Trophoblast cell (in vitro differentiated cells and primary cell): ENCODE results near the gene ACBD6.

Source experiments
- DNase-seq, 2 donors: peaks; one replicate each; pipeline ENCODE4 v3.0.0-alpha.2; 2016
- H2AFZ ChIP-seq: 2 replicates; pipeline ENCODE4 v1.6.1; 2013; ENCODE audit warnings: low read length, moderate library complexity, mild to moderate bottlenecking; ENCODE audit not compliant: insufficient read depth, poor library complexity
- H2AK5ac ChIP-seq: 2 replicates; pipeline ENCODE4 v1.6.1; 2013; ENCODE audit warnings: mild to moderate bottlenecking, low read length
- H2BK120ac ChIP-seq: 2 replicates; pipeline ENCODE4 v1.6.1; 2013; ENCODE audit warnings: low read length, mild to moderate bottlenecking, moderate library complexity; ENCODE audit not compliant: insufficient read depth, poor library complexity
- H2BK12ac ChIP-seq: 2 replicates; pipeline ENCODE4 v1.6.1; 2013; ENCODE audit warnings: mild to moderate bottlenecking, low read length, moderate library complexity
- H2BK5ac ChIP-seq: 2 replicates; pipeline ENCODE4 v1.6.1; 2013; ENCODE audit warnings: low read length, low read depth, moderate library complexity, mild to moderate bottlenecking; ENCODE audit not compliant: poor library complexity
- H3K14ac ChIP-seq: 2 replicates; pipeline ENCODE4 v1.6.1; 2013; ENCODE audit warnings: mild to moderate bottlenecking, low read length
- H3K18ac ChIP-seq: 2 replicates; pipeline ENCODE4 v1.6.1; 2013; ENCODE audit warnings: mild to moderate bottlenecking, low read length
- H3K23ac ChIP-seq: 2 replicates; pipeline ENCODE4 v1.6.1; 2013; ENCODE audit warnings: low read length
- H3K27ac ChIP-seq: 2 replicates; pipeline ENCODE4 v1.5.1; 2013; ENCODE audit warnings: low read depth, mild to moderate bottlenecking, inconsistent platforms, low read length, moderate library complexity
- H3K27me3 ChIP-seq: 2 replicates; pipeline ENCODE4 v1.6.1; 2013; ENCODE audit warnings: inconsistent platforms, mild to moderate bottlenecking, low read length, moderate library complexity; ENCODE audit not compliant: insufficient read depth
- H3K36me3 ChIP-seq, 2 experiments: 1 replicate in 1 of 2; 2 replicates in 1 of 2; pipeline ENCODE4 v1.6.1; 2013; ENCODE audit warnings: low read length in 2 of 2, mild to moderate bottlenecking in 2 of 2, moderate library complexity in 1 of 2; ENCODE audit not compliant: insufficient read depth in 2 of 2, control insufficient read depth in 1 of 2
- H3K4ac ChIP-seq: 2 replicates; pipeline ENCODE4 v1.6.1; 2013; ENCODE audit warnings: low read depth, mild to moderate bottlenecking, low read length, moderate library complexity
- H3K4me1 ChIP-seq, 2 experiments: 1 replicate in 1 of 2; 2 replicates in 1 of 2; pipeline ENCODE4 v1.6.1; 2013; ENCODE audit warnings: low read length in 2 of 2, mild to moderate bottlenecking in 2 of 2, moderate library complexity in 1 of 2; ENCODE audit not compliant: insufficient read depth in 2 of 2, control insufficient read depth in 1 of 2
- H3K4me2 ChIP-seq: 2 replicates; pipeline ENCODE4 v1.6.1; 2013; ENCODE audit warnings: inconsistent platforms, mild to moderate bottlenecking, low read length, moderate library complexity
- H3K4me3 ChIP-seq: 2 replicates; pipeline ENCODE4 v1.5.1; 2013; ENCODE audit warnings: mild to moderate bottlenecking, low read depth, low read length, inconsistent platforms
- H3K79me1 ChIP-seq: one replicate; pipeline ENCODE4 v1.6.1; 2013; ENCODE audit warnings: low read length
- H3K79me2 ChIP-seq: 2 replicates; pipeline ENCODE4 v1.6.1; 2013; ENCODE audit warnings: low read length, mild to moderate bottlenecking; ENCODE audit not compliant: control insufficient read depth, insufficient read depth, poor library complexity
- H3K9ac ChIP-seq: 2 replicates; pipeline ENCODE4 v1.6.1; 2013; ENCODE audit warnings: mild to moderate bottlenecking, low read length
- H3K9me3 ChIP-seq: 2 replicates; pipeline ENCODE4 v1.6.1; 2013; ENCODE audit warnings: low read depth, mild to moderate bottlenecking, control low read depth, inconsistent platforms, low read length; ENCODE audit not compliant: insufficient read depth
- H4K12ac ChIP-seq: 2 replicates; pipeline ENCODE4 v1.6.1; 2013; ENCODE audit warnings: low read depth, mild to moderate bottlenecking, low read length, moderate library complexity
- H4K8ac ChIP-seq: 2 replicates; pipeline ENCODE4 v1.6.1; 2013; ENCODE audit warnings: low read depth, mild to moderate bottlenecking, low read length, moderate library complexity
- H4K91ac ChIP-seq: one replicate; pipeline ENCODE4 v1.6.1; 2013; ENCODE audit warnings: low read depth, mild to moderate bottlenecking, low read length, moderate library complexity
- WGBS: extraction: QIAGEN DNeasy Blood & Tissue Kit; methylation state at CpG from one replicate; pipeline ENCODE4 v1.1.7; 2013; ENCODE audit warnings: missing lambda C conversion rate; ENCODE audit not compliant: insufficient read length, insufficient coverage; ENCODE audit errors: extremely low coverage; 5-methylcytosine and 5-hydroxymethylcytosine counted together

Gene ACBD6

GRCh38 chr1:180382326-180383115, 119.9 kb downstream of the ACBD6 start:
- Histone ChIP-seq H3K23ac (no peak overlapping the region), H3K9ac (no peak overlapping the region), H3K4ac (no peak overlapping the region), H3K18ac (no peak overlapping the region), H4K8ac (no peak overlapping the region), H4K91ac (no peak overlapping the region), H3K4me2 (no peak overlapping the region), H3K4me3 (no peak overlapping the region), H3K14ac (no peak overlapping the region), H4K12ac (no peak overlapping the region), H2BK12ac (no peak overlapping the region), H3K27me3 (no peaks in the 10 kb centered on the region), H3K79me2 (no peaks in the 10 kb centered on the region), H2BK5ac (no peak overlapping the region), H3K36me3 (no peaks in the 10 kb centered on the region), H3K4me1 (no peaks in the 10 kb centered on the region), H2AK5ac (no peak overlapping the region), H3K27ac (no peak overlapping the region), H2AFZ (no peak overlapping the region), H3K79me1 (no peaks in the 10 kb centered on the region), H2BK120ac (no peak overlapping the region), H3K9me3 (peaks cover 3% of the 10 kb centered on the region)
- no CpG with 5 or more reads among the region's 5 CpGs for WGBS
- peak in 1 of 2 donors; percentile 32 for DNase-seq

GRCh38 chr1:180381184-180381580, 121.2 kb downstream of the ACBD6 start:
- H3K27ac ChIP-seq: no peak overlapping the region
- no peak overlapping the region for H2BK5ac ChIP-seq
- no peak overlapping the region for H2BK120ac ChIP-seq
- no peak overlapping the region for H2AK5ac ChIP-seq
- no peak overlapping the region for H4K8ac ChIP-seq
- no peak for DNase-seq
- H3K9ac ChIP-seq: no peak overlapping the region
- H3K79me2 ChIP-seq: no peaks in the 10 kb centered on the region
- no peak overlapping the region for H2BK12ac ChIP-seq
- peaks cover 3% of the 10 kb centered on the region for H3K9me3 ChIP-seq
- H3K27me3 ChIP-seq: no peaks in the 10 kb centered on the region
- no peak overlapping the region for H4K12ac ChIP-seq
- H3K18ac ChIP-seq: no peak overlapping the region
- H3K23ac ChIP-seq: no peak overlapping the region
- H3K79me1 ChIP-seq: no peaks in the 10 kb centered on the region
- WGBS: no CpG with 5 or more reads among the region's 4 CpGs
- no peak overlapping the region for H4K91ac ChIP-seq
- H3K36me3 ChIP-seq: no peaks in the 10 kb centered on the region
- no peak overlapping the region for H3K4ac ChIP-seq
- H3K14ac ChIP-seq: no peak overlapping the region
- H2AFZ ChIP-seq: no peak overlapping the region
- no peak overlapping the region for H3K4me2 ChIP-seq
- no peaks in the 10 kb centered on the region for H3K4me1 ChIP-seq
- no peak overlapping the region for H3K4me3 ChIP-seq

GRCh38 chr1:180380259-180381183, 121.9 kb downstream of the ACBD6 start:
- WGBS: no CpG with 5 or more reads among the region's 3 CpGs
- H3K4me2 ChIP-seq: no peak overlapping the region
- H3K18ac ChIP-seq: no peak overlapping the region
- H3K4me3 ChIP-seq: no peak overlapping the region
- H2BK5ac ChIP-seq: no peak overlapping the region
- no peaks in the 10 kb centered on the region for H3K79me1 ChIP-seq
- H3K79me2 ChIP-seq: no peaks in the 10 kb centered on the region
- H3K36me3 ChIP-seq: no peaks in the 10 kb centered on the region
- no peak overlapping the region for H3K23ac ChIP-seq
- peaks cover 3% of the 10 kb centered on the region for H3K9me3 ChIP-seq
- no peak overlapping the region for H3K9ac ChIP-seq
- H2AK5ac ChIP-seq: no peak overlapping the region
- no peak for DNase-seq
- no peak overlapping the region for H2BK120ac ChIP-seq
- H3K27me3 ChIP-seq: no peaks in the 10 kb centered on the region
- no peak overlapping the region for H3K27ac ChIP-seq
- H2AFZ ChIP-seq: no peak overlapping the region
- no peaks in the 10 kb centered on the region for H3K4me1 ChIP-seq
- no peak overlapping the region for H2BK12ac ChIP-seq
- no peak overlapping the region for H3K4ac ChIP-seq
- no peak overlapping the region for H4K8ac ChIP-seq
- no peak overlapping the region for H4K91ac ChIP-seq
- H3K14ac ChIP-seq: no peak overlapping the region
- H4K12ac ChIP-seq: no peak overlapping the region

GRCh38 chr1:180376800-180377199, 125.6 kb downstream of the ACBD6 start:
- Histone ChIP-seq H3K23ac (no peak overlapping the region), H3K9ac (no peak overlapping the region), H3K27me3 (no peaks in the 10 kb centered on the region), H3K18ac (no peak overlapping the region), H4K12ac (no peak overlapping the region), H2BK120ac (no peak overlapping the region), H2BK12ac (no peak overlapping the region), H4K91ac (no peak overlapping the region), H4K8ac (no peak overlapping the region), H3K27ac (no peak overlapping the region), H3K4me1 (no peaks in the 10 kb centered on the region), H3K79me1 (no peaks in the 10 kb centered on the region), H3K9me3 (peaks cover 3% of the 10 kb centered on the region), H2AK5ac (no peak overlapping the region), H3K36me3 (no peaks in the 10 kb centered on the region), H2AFZ (no peak overlapping the region), H2BK5ac (no peak overlapping the region), H3K4ac (no peak overlapping the region), H3K79me2 (no peaks in the 10 kb centered on the region), H3K4me3 (no peak overlapping the region), H3K4me2 (no peak overlapping the region), H3K14ac (no peak overlapping the region)
- no peak for DNase-seq
- no CpG with 5 or more reads among the region's 3 CpGs for WGBS
